ENCODE measurements around the gene TBX3.

GRCh38 chr12:114686773-114687500, 3.0 kb upstream of the TBX3 start:
- no peak for TF ChIP-seq POLR2A (IDR thresholded peaks at IDR 0.05)
- TF ChIP-seq, protein P1, sequence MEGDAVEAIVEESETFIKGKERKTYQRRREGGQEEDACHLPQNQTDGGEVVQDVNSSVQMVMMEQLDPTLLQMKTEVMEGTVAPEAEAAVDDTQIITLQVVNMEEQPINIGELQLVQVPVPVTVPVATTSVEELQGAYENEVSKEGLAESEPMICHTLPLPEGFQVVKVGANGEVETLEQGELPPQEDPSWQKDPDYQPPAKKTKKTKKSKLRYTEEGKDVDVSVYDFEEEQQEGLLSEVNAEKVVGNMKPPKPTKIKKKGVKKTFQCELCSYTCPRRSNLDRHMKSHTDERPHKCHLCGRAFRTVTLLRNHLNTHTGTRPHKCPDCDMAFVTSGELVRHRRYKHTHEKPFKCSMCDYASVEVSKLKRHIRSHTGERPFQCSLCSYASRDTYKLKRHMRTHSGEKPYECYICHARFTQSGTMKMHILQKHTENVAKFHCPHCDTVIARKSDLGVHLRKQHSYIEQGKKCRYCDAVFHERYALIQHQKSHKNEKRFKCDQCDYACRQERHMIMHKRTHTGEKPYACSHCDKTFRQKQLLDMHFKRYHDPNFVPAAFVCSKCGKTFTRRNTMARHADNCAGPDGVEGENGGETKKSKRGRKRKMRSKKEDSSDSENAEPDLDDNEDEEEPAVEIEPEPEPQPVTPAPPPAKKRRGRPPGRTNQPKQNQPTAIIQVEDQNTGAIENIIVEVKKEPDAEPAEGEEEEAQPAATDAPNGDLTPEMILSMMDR (IDR thresholded peaks at IDR 0.05), result no peak

All from lower leg skin (tissue), 3 donors.